ENCODE data around the gene KCND3. TPM values are rescaled to one million over a fixed set of nuclear protein-coding genes. Genes with fewer than 3 reads are reported as not detected.

KCND3 gene
- total and polyA plus RNA-seq, 2 donors (not counting 3 experiments of a cell fraction or from before 2014, with no cell fraction given): 0.03 TPM; not detected in 1

Small RNAs within 50 kb of the gene (small RNA-seq; reads per million reads assigned to genes)
- not detected for gene INKA2 (ENCODE audit: insufficient read depth, insufficient read length, low read depth, low replicate concordance)

Other genes starting within 250 kb of the KCND3 start
- gene DDX20, start 233.8 kb downstream of the KCND3 start, total RNA-seq: 14.5 and 15.9 TPM in 2 replicates
- 3.3 and 4.1 TPM in 2 replicates for gene DDX20, start 233.8 kb downstream of the KCND3 start, polyA plus RNA-seq

Measured in endothelial cell of umbilical vein (primary cell).